Measurements from ENCODE around the gene NSUN6.

The NSUN6 gene

DNA sequence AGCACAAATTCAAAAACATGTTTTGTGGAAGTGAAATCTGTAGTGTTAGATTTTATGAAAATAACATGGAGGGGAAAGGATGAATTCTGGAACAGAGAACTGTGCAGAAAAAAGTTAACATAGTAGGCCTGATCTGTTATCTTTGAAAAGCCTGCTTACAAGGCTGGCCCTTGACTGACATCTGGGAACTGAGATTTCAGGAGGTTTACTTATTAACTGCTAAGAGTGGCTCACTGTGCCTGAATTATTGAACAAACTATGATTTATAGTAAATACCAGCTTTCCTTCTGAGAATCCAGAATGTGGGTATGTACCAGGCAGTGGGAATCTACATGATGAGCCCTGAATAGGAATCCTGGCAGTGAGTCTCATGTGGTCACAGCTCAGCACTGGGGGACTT lies 30.5 kb downstream of the NSUN6 start:
- H3K27ac ChIP-seq, result no peak overlapping the region
- TF ChIP-seq, protein P1, sequence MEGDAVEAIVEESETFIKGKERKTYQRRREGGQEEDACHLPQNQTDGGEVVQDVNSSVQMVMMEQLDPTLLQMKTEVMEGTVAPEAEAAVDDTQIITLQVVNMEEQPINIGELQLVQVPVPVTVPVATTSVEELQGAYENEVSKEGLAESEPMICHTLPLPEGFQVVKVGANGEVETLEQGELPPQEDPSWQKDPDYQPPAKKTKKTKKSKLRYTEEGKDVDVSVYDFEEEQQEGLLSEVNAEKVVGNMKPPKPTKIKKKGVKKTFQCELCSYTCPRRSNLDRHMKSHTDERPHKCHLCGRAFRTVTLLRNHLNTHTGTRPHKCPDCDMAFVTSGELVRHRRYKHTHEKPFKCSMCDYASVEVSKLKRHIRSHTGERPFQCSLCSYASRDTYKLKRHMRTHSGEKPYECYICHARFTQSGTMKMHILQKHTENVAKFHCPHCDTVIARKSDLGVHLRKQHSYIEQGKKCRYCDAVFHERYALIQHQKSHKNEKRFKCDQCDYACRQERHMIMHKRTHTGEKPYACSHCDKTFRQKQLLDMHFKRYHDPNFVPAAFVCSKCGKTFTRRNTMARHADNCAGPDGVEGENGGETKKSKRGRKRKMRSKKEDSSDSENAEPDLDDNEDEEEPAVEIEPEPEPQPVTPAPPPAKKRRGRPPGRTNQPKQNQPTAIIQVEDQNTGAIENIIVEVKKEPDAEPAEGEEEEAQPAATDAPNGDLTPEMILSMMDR (conservative IDR thresholded peaks at IDR 0.05), result no peak

DNA sequence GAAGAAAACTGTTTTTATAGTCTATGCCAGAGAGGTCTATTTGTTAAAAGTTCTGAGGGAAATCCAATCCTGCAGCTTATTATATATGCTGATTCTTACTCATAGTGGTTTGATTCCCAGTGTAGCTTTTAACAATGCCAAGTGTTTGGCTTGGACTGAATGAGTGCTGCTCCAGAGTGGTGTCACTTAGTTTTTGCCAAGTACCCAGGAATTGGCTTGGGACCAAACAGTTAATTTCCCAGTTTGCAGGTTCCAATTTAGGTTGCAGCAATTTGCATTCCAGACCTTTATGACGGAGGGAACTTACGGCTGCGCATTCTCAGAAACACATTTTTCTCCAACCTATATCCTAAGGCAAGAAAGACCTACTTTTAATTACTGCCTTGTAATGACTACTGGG lies 32.4 kb downstream of the NSUN6 start:
- TF ChIP-seq, protein P1 (conservative IDR thresholded peaks at IDR 0.05), result no peak
- no peak overlapping the region for H3K27ac ChIP-seq

DNA sequence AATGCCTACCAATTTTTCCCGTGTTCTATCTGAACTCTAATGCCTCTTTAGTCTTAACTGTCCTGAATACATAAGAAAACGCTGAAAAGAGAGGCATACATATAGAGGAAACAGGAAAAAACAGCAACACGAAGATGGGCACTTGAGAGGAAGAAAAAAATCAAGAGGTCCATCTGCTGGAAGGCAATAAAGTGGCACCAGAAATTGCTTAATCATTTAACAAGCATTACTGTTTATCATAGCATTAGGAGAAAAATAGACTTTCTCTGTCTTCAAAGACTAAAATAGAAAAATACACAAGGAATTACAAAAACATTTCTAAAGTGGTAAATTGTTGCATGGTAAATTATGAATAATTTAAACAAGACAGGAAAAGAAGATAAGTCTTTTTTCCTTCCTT lies 35.0 kb downstream of the NSUN6 start:
- H3K27ac ChIP-seq, result no peak overlapping the region
- TF ChIP-seq, protein P1 (conservative IDR thresholded peaks at IDR 0.05), result no peak; the same call in 1 of the 2 replicates

DNA sequence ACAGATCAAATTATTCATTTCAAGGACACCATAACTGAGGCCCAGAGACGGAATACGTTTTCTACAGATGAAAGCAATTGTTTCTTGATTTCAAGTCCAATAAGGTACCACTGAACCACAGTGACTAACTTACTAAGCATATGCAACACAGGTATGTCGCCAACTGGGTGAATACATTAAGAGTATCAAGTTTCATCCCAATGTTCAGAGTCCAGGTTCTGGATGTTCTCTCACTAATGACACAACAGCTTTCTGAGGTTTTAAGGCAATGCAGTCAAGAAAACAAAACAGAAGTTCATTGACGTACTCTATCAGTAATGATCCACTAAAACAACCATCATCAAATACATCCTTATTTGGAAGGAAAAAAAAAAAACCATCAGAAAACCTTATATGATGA lies 35.8 kb downstream of the NSUN6 start:
- no peak overlapping the region for H3K27ac ChIP-seq
- TF ChIP-seq, protein P1 (conservative IDR thresholded peaks at IDR 0.05), result no peak

DNA sequence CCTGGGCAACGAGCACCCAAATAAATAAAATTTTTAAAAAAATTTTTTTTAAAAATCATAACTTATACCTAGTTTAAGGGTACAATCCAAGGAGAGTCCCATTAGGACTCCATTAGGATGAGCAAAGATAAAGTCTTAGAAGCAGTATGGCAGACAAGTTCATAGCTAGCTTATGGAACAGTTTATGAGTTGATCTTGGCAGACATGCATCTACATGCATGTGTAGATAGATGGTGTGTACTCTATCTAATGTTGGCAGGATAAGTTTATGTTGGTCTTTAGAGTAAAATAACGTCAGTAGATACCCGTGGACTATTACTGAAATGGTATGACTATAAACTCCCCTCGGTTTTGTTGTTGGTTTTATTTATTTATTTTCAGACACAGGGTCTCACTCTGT lies 40.2 kb downstream of the NSUN6 start:
- peak overlapping the region; percentile 97 for H3K27ac ChIP-seq
- TF ChIP-seq, protein P1 (conservative IDR thresholded peaks at IDR 0.05), result no peak

DNA sequence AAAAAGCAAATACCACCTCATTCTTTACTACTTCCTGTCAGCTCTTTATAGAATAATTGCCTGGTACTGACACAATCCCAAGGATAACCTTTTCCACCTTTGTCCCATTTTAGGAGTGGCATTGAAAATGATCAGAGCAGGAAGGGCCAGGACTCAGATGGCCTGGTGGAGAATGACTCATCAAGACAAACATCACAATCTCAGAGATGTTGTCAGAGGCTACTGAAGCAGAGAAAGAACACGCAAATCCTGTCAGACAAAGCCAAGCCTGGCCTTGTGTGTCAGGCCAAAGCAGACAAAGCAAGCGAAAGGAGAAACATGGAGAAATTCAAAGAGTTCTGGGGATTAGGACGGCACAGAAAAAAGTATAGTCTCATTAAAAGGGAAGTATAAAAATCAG lies 40.9 kb downstream of the NSUN6 start:
- TF ChIP-seq, protein P1 (conservative IDR thresholded peaks at IDR 0.05), result no peak
- H3K27ac ChIP-seq, result peak overlapping the region; percentile 97

DNA sequence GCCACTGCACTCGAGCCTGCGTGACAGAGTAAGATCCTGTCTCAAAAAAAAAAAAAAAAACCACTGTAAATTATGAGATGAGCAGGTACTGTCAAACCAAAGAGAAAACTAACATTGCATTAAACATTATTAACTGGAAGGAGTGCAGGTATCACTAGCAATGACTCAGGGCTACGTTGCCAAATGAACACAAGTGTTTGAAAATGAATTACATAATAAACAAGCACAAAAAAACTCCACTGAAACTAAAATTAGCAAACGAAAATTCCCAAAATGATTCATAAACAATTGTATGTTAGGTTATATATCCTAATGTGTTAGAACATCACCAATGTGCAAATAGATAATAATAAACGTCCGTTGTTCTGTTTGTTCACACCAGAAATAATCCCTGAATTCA lies 42.8 kb downstream of the NSUN6 start:
- TF ChIP-seq, protein P1 (conservative IDR thresholded peaks at IDR 0.05), result no peak
- H3K27ac ChIP-seq, result peak overlapping the region; percentile 97

Data from VCaP (cell line).